ENCODE data around the gene TAS1R2.

TAS1R2 gene

DNA sequence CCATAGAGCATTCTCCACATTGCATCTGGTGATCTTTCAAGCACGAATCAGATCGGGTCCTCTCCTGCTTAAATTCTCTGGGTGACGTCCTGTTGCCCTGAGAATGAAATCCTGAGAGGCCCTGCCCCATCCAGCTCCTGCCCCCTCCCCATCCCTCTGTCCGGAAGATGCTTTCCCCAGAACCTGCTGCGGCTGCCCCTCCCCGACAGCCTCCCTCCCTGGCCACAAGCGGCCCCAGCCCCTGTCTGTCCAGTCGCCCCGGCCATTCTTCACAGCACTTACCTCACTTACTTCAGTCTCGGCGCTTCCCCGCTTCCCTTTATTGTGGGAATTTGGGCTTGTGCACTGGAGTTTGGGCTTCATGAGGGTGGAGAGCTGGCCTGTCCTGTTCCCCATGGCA, 40.3 kb downstream of the TAS1R2 start:
- DNase-seq, result no peak

GRCh38 chr1:18817795-18818435, 41.5 kb downstream of the TAS1R2 start:
- no peak for DNase-seq

DNA sequence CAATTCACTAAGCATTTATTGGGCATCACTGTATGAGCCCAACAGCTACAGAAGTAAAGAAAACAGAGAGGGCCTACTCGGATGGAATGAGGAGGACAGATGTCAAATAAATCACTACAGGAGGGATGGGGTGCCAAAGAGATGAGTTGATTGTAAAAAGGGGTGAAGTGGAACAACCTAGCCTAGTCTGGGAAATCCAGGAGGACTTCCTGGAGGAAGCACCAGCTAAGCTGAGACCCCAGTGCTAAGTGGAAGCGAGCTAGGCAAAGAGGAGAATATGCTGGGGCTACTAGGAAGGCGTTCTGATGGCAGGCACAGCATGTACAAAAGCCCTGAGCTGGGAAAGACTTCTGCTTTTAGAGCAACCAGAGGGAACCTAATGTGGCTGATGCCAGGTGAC, 42.1 kb downstream of the TAS1R2 start:
- DNase-seq, result no peak

DNA sequence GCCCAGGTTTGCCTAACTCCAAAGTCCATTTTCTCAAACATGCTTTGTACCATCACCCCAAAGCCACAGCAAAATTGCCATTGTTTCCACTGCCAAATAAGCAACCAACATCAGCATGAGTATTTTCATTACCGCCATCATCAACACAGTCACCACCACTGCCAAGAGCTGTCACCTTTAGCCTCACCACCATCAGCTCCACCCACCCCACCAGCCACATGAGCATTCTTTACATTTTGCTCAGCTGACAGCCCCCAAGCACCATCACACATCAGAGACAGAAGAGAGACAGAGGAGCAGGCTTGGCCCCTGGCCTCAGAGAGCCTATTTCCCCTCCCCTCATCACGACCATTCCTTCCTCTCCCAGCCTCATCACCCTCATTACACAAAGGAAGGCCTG, 42.7 kb downstream of the TAS1R2 start:
- no peak for DNase-seq

GRCh38 chr1:18814874-18815531, 44.5 kb downstream of the TAS1R2 start:
- DNase-seq, result no peak

DNA sequence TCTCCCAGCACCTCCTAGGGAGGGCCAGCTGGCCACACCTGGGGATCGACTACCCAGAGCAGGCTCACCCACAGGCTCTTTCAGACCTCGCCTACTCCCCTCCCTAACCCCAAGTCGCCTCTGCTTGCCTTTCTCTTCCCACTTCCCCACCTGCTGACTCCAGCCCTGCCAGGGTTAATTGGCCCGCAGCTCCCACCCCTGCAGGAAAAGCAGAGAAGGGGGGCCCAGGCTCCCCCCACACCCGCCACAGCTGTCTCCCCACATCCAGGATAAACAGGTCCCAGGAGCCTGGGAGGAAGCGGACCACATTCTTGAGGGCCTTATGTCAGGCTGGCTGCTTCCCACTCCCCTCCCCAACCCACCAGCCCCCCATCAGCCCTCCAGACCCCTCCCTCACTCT, 45.0 kb downstream of the TAS1R2 start:
- no peak for DNase-seq

DNA sequence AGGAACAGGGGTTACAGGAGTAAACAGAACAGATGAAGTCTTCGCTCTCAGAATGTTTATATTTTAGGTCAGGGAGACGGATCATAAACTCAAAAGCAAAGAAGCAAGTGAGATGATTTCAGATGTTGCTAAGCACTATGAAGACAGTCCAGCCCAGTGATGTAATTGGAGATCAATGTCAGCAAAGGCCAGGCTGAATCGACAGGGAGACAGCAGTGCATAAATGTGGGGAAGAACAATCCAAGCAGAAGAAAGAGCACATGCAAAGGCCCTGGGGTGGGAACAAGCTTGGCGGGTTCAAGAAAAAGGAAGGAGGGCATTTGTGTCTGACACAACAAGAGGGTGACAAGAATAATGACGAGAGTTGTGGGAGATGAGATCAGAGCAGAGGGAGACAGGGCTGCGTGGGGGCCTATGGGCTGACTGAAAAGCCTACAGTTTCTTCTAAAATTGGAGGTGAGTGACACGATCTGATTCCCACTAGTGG, 47.0 kb downstream of the TAS1R2 start:
- no peak for DNase-seq

- DNase-seq, result no peak
Observed at GRCh38 chr1:18811733-18812452, 47.6 kb downstream of the TAS1R2 start.

DNA sequence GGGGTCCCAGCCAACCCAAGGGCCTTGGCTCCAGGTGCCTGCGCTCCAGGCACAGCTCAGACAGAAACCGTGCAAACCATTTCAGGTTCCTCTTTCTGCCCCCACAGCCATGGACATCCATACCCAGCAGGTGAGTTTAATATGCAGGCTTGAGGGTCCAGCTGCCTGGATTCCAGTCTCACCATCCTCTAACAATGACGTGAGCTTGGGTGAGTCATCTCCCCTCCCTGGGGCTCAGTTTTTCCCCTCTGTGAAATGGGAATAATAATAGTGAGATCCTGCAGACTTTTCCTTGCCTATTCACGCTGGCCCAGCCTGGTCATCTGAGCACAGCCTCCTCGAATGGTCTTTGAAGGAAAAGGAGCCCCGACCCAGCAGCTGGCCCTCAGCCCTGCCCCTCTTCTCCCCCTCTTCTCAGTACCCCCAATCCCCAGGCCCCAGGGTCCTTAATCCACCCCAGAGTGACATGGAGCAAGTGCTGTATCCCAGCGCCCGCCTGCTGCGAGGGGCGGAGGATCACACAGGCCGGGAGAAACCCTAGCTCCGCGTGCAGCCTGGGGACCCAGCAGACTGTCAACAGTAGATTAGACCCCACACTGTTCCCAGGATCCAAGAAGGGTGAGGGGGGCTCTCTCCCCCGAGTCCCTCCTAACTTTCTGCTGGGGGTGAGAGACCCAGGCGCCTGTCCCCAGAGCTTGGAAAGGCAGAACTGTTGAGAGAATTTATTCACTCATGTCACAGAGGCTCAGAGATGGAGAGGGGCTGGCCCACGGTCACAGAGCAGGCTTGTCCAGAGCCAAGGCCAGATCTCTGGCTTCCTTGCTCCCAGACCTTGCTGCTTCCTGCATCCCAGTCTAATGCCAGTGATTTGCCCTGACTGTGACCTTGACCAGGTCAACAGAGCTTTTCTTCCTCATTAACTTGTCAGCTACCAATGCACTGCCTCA, 49.2 kb downstream of the TAS1R2 start:
- DNase-seq, result no peak

DNA sequence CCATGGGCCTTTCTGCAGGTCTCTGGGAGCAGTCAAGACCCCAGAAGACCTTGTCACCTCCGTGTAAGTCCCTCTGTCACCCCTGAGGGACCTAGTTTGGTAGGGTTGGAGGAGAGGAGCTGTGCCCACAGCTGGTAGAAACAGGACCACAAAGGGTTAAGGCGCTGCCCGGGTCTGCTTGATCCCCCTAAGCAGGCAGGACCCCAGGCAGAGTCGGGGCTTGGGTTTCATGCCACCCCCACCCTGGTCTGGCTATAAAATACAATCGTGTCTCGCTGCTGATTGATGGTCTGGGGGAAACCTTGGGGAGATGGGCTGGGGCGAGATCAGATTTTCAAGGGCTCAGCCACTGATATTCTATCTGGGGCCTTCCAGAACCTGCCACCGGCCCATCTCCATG, 50.9 kb downstream of the TAS1R2 start:
- DNase-seq, result no peak

DNA sequence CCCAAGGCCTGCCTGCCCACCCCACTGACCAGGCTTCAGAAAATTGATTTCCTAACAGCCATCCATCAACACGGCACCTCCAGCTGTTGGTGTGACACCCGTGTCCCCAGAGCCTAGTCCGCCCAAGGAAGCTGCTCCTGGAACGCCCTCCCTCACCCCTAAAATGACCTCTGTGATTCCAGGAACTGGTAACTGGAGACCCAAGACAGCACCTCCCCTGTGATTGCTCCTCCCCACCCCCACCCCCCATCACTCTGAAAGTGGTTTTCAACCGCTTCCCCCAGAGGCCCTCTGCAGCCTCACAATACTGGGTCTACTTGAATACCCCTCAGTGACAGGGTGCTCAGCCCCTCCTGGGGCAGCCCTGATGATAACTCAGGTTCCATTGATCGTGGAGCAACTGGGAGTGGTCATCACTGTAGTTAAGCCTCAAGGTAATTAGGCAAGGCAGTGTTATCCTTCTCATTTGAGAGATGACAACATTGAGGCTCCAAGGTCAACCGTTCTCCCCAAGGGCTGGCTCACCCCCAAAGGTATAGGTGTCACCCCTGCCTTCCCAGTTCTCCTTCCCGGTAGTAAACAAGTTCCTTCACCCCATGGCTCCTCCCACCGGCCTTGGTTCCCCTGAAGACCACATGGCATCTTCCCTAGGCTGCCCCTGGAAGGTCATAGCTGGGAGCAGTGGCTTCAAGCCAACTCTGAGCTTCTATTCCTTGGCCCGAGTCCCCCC, 52.0 kb downstream of the TAS1R2 start:
- DNase-seq, result no peak

- DNase-seq, result no peak
Observed at GRCh38 chr1:18805925-18806849, 53.3 kb downstream of the TAS1R2 start.

- DNase-seq, result no peak
Observed at GRCh38 chr1:18805150-18805879, 54.1 kb downstream of the TAS1R2 start.

DNA sequence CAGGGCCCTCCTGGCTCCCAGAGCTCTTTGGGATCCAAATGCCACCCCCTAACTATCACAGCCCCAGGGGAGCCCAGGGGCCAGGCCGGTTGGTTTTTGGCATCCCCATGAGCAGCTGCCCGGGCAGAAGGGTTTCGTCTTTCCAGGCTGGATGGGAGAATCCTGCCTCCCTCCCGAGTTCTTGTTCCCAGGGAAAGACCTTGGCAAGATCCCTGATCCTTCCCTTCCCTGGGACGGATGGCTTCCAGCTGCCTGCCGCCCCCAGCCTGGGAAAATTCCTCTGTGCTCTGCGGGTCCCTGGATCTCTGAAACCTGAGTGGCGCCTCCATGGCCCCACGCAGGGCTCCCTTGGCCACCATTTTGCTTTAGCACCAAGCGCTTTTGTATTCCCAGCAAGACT, 55.6 kb downstream of the TAS1R2 start:
- DNase-seq, result no peak

DNA sequence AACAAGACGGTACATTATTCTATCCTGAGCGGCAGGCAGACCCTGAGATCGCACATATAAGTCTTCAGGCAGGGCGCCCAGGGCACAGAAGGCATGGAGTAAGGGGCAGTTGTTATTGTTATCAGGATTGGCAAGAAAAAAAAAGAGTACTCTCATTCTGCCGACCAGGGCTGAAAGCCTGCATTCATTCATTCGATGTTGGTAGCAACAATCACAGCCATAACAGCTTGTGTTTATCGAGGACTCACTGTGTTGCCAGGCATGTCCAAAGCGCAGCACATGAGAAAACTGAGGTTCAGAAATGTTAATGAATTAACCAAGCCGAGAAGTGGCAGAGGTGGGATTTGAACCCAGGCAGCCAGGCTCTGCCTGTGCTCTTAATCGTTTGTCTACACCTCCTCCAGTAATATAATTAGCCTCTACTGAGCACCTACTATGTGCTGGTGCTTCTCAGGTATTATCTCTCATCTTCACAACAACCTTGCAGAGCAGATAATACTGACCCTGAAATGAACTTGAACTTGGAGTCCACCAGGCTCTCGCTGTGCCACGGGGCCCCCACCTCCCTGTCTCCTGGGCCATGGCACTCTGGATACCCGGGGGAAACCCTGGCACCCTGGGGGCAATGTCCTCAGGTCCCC, 56.2 kb downstream of the TAS1R2 start:
- no peak for DNase-seq

DNA sequence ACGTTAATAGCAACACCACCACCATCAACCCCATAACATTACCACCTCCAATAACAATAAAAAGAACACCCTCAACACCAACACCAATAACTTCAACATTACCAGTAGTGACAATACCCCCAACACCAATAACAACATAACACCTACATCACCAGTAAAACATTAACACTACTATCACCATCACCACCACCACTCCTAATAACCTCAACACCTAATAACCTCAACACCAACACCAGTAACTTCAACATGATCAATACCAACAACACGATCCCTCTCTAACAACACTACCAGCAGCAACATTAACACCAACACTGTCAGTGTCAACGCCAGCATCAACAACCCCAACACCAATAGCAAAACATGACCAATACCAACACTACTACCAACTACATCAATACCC, 57.2 kb downstream of the TAS1R2 start:
- no peak for DNase-seq

- DNase-seq, result no peak
Observed at GRCh38 chr1:18800258-18800657, 59.2 kb downstream of the TAS1R2 start.

GRCh38 chr1:18799454-18799853, 60.0 kb downstream of the TAS1R2 start:
- no peak for DNase-seq

GRCh38 chr1:18798946-18799345, 60.5 kb downstream of the TAS1R2 start:
- DNase-seq, result no peak

DNA sequence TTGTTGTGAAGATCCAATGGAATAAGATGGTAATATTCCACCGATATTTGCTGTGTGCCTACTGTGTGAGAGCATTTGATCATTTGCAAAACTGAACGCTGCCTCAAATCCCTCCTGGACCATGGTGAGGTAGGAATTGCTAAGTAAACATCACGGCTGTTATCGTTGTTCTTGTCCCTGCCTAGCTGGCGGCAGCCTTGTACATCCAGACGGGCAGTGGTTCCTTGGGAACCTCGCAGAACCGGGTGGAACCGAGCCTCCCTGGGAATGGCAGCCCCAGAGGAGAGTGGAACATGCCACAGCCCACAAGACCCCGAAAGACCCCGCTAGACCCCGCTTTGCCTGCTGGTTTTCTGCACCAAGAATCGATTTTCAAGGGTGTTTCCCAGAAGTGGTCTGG, 60.9 kb downstream of the TAS1R2 start:
- no peak for DNase-seq

Data from CD4-positive, alpha-beta T cell treated with Interleukin-21 for 1 hour (primary cell).